ENCODE data around the gene UBXN1. TPM values are rescaled to one million over a fixed set of nuclear protein-coding genes. Genes with fewer than 3 reads are reported as not detected.

The UBXN1 gene
- total and polyA plus RNA-seq, 10 of the 15 experiments (the other 5 are each of a cell fraction or from before 2014, with no cell fraction given) = 7.0 to 173 (median 106) TPM

- TF ChIP-seq STAT1 (conservative IDR thresholded peaks at IDR 0.05) (no peak), MTA2 (IDR thresholded peaks at IDR 0.05; ENCODE audit: low read depth) (no peak), RELA (IDR thresholded peaks at IDR 0.05; ENCODE audit: borderline replicate concordance, partially characterized antibody) (no peak), NFXL1 (IDR thresholded peaks at IDR 0.05; ENCODE audit: borderline replicate concordance) (no peak), ZZZ3 (IDR thresholded peaks at IDR 0.05; ENCODE audit: control insufficient read depth, insufficient read length, low read depth) (no peak), NKRF (conservative IDR thresholded peaks at IDR 0.05) (no peak), SIN3A (IDR thresholded peaks at IDR 0.05; ENCODE audit: low read depth, low read length) (no peak), YBX1 (IDR thresholded peaks at IDR 0.05) (no peak)
Measured at GRCh38 chr11:62632492-62632891, 46.4 kb downstream of the UBXN1 start (continued).

GRCh38 chr11:62627713-62628112, 51.2 kb downstream of the UBXN1 start:
- Histone ChIP-seq H3K9ac (ENCODE audit: control insufficient read depth, insufficient read depth, low read length) (no peak overlapping the region), H3K4me2 (ENCODE audit: control insufficient read depth, insufficient read depth) (no peak overlapping the region), H4K20me1 (ENCODE audit: control insufficient read depth, insufficient read depth) (no peaks in the 10 kb centered on the region), H3K9me3 (replicated peaks; ENCODE audit: control insufficient read depth, insufficient read depth, low read length) (no peaks in the 10 kb centered on the region), H2AFZ (ENCODE audit: control insufficient read depth, low read depth, low read length) (no peak overlapping the region), H3K79me2 (ENCODE audit: control insufficient read depth, insufficient read depth, low read length) (no peaks in the 10 kb centered on the region), H3K36me3 (ENCODE audit: control insufficient read depth in 2 of 2, insufficient read depth in 2 of 2, low read length in 1 of 2) (peaks cover 38 to 40% of the 10 kb centered on the region in 2 experiments), H3K27me3 (replicated peaks in 1 of 2; ENCODE audit: control insufficient read depth in 2 of 2, insufficient read depth in 2 of 2, low read length in 1 of 2) (no peaks in the 10 kb centered on the region), H3K4me3 (no peak overlapping the region), H3K4me1 (ENCODE audit: control insufficient read depth, insufficient read depth, low read length) (no peaks in the 10 kb centered on the region), H3K27ac (ENCODE audit: control insufficient read depth, insufficient read depth) (no peak overlapping the region)
- ChIA-PET CTCF (no interaction called here), RAD21 (ENCODE audit: unreplicated experiment) (no interaction called here), SMC1A (ENCODE audit: uncharacterized antibody, unreplicated experiment) (interaction anchor here (0.9 to 1.5 kb wide), 2 partner anchors 13 to 17 kb away, joined by 4 read pairs; no protein-coding TSS in a partner anchor), POLR2A (interaction anchor here (1.0 kb wide), 1 partner anchor 14 kb away, joined by 3 read pairs; no protein-coding TSS in a partner anchor)
- in situ Hi-C loops (cut with MboI) = no loop called here
- DNase-seq (ENCODE audit: low read depth, low spot score) (no peak), ATAC-seq (no peak), FAIRE-seq (no peak)
- 0 out of 6 replicates have a peak, but pooled peaks of 1 of the 3 experiments have one; percentile 10 for TF ChIP-seq CTCF (IDR thresholded peaks at IDR 0.05 in 2 of 3, conservative IDR thresholded peaks at IDR 0.05 in 1 of 3; ENCODE audit: control insufficient read depth in 2 of 3, extremely low read depth in 1 of 3, insufficient read depth in 1 of 3, low read depth in 3 of 3, low read length in 3 of 3)
- TF ChIP-seq BCL3 (IDR thresholded peaks at IDR 0.05; ENCODE audit: borderline replicate concordance, insufficient read depth, low read depth, low read length, poor library complexity, severe bottlenecking) = no peak
- BruUV-seq (replicated peaks) = no TSS peak
- WGBS (ENCODE audit: insufficient coverage, insufficient replicate concordance, low lambda C conversion rate, missing lambda C conversion rate) = 83% methylated on average over 2 of the region's 3 CpGs
- intact Hi-C loops (cut with micrococcal nuclease; ENCODE audit: unreplicated experiment) = no loop called here
